HG03045 (cell line): ENCODE data around the gene BUB1B.
"Not testable (repeated sequence)": the region's sequence is repeated elsewhere in the genome, so short reads cannot be mapped to it uniquely, and the experiment has no call there.

Experiments used
- ATAC-seq: cut with Tn5 transposase; IDR thresholded peaks from one replicate; pipeline ENCODE4 v1.9.1; 2021; ENCODE audit warnings: mild to moderate bottlenecking, moderate library complexity; ENCODE audit not compliant: unreplicated experiment

The BUB1B gene

GRCh38 chr15:40160689-40161688 is at the start of gene BUB1B:
Gene BUB1B (plus strand): TSS chr15:40161069. CDS start chr15:40161221, 152 bp downstream.
- peak; percentile 74 for ATAC-seq

GRCh38 chr15:40111888-40112287 is 49.0 kb upstream of the BUB1B start:
- no peak for ATAC-seq

- no peak for ATAC-seq
Measured at GRCh38 chr15:40112789-40113188, 48.1 kb upstream of the BUB1B start.

- ATAC-seq, result no peak
Measured at GRCh38 chr15:40114218-40114617, 46.7 kb upstream of the BUB1B start.

GRCh38 chr15:40115106-40115505 is 45.8 kb upstream of the BUB1B start:
- ATAC-seq, result not testable (repeated sequence)

- peak; percentile 88 for ATAC-seq
Measured at GRCh38 chr15:40115670-40116093, 45.2 kb upstream of the BUB1B start.

GRCh38 chr15:40118473-40118872 is 42.4 kb upstream of the BUB1B start:
- ATAC-seq, result no peak

- ATAC-seq, result no peak
Measured at GRCh38 chr15:40121911-40122638, 38.8 kb upstream of the BUB1B start.

GRCh38 chr15:40122989-40123388 is 37.9 kb upstream of the BUB1B start:
- ATAC-seq, result not testable (repeated sequence)

GRCh38 chr15:40123863-40124262 is 37.0 kb upstream of the BUB1B start:
- ATAC-seq, result not testable (repeated sequence)

GRCh38 chr15:40124333-40124732 is 36.5 kb upstream of the BUB1B start:
- ATAC-seq, result not testable (repeated sequence)

GRCh38 chr15:40124807-40125285 is 36.0 kb upstream of the BUB1B start:
- ATAC-seq, result not testable (repeated sequence)

GRCh38 chr15:40125950-40126349 is 34.9 kb upstream of the BUB1B start:
- no peak for ATAC-seq

- ATAC-seq, result no peak
Measured at GRCh38 chr15:40128766-40129660, 31.9 kb upstream of the BUB1B start.

- no peak for ATAC-seq
Measured at GRCh38 chr15:40130118-40130517, 30.8 kb upstream of the BUB1B start.

- no peak for ATAC-seq
Measured at GRCh38 chr15:40130799-40131502, 29.9 kb upstream of the BUB1B start.

GRCh38 chr15:40133544-40133943 is 27.3 kb upstream of the BUB1B start:
- ATAC-seq, result no peak

- ATAC-seq, result no peak
Measured at GRCh38 chr15:40134885-40135284, 26.0 kb upstream of the BUB1B start.

- not testable (repeated sequence) for ATAC-seq
Measured at GRCh38 chr15:40135846-40136450, 24.9 kb upstream of the BUB1B start.
